GM21528 (cell line): Measurements from ENCODE around the gene CHRNB1.

Source experiments
- ATAC-seq: cut with Tn5 transposase; IDR thresholded peaks from one replicate; pipeline ENCODE4 v1.9.1; 2021; ENCODE audit warnings: mild to moderate bottlenecking, moderate library complexity; ENCODE audit not compliant: unreplicated experiment, low FRiP score

Gene CHRNB1

DNA sequence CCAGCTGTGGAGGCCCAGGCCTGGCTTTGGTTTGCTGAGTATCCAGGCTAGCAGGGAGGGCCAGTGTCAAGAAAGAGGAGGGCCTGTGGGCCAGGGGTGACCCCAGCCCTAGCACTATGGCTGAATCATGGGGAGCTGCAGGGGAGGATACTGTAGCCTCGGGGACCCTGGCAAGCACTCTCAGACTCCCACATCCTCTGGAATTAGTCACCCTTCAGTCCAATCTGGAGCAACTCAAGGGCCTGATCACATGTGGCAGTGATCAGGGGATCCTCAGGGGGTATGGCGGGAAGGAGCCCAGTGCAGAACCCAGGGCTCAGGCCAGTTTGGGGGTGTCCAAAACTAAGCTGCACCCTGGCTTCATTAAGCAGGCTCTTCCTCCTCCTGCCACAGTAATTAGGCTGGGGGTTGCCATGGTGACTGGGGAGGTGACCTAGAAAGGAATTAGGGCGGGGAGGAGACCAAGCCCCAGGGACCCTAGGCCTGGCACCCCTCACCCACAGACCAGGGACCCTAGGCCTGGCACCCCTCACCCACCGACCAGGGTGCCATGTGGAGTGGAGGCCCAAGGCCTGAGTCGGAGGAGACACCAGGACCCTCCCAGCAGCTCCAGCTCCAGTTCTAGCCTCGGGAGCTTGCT lies 31.4 kb upstream of the CHRNB1 start:
- no peak for ATAC-seq

DNA sequence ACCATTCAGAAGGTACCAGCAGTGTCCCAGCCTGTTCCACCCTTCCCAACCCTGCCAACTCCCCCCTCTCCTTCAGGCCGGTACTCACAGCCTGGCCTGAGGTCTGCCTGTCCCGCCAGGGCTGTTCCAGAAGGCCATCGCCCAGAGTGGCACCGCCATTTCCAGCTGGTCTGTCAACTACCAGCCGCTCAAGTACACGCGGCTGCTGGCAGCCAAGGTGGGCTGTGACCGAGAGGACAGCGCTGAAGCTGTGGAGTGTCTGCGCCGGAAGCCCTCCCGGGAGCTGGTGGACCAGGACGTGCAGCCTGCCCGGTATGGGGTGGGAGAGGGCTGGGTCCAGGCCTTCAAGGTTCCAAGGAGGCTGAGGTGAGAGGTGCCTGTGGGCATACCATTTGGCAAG lies 30.0 kb upstream of the CHRNB1 start:
- ATAC-seq, result no peak

DNA sequence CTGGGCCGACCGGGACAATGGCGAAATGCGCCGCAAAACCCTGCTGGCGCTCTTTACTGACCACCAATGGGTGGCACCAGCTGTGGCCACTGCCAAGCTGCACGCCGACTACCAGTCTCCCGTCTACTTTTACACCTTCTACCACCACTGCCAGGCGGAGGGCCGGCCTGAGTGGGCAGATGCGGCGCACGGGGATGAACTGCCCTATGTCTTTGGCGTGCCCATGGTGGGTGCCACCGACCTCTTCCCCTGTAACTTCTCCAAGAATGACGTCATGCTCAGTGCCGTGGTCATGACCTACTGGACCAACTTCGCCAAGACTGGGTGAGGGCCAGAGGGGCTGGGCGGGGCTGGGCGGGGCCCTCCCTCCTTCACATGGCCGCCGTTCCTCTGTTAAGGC lies 29.1 kb upstream of the CHRNB1 start:
- ATAC-seq, result no peak

DNA sequence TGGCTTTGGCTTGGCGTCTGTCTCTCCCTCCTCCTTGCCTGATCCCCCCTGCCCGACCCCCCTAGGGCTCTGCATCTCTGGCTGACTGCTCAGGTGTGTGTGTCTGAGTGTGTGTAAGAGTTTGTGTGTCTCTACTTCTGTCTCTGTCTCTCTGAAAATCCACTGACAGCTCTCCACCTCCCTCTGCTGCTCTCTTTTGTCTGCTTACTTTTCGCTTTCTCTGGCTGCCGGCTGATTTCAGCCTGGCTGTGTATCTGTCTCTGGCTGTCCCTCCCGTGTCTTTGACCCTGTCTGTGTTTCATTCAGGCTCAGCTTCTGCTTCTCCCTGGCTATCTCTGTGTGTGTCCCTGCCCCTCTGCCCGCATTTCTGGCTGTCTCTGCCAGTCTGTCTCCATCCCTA lies 28.5 kb upstream of the CHRNB1 start:
- no peak for ATAC-seq

DNA sequence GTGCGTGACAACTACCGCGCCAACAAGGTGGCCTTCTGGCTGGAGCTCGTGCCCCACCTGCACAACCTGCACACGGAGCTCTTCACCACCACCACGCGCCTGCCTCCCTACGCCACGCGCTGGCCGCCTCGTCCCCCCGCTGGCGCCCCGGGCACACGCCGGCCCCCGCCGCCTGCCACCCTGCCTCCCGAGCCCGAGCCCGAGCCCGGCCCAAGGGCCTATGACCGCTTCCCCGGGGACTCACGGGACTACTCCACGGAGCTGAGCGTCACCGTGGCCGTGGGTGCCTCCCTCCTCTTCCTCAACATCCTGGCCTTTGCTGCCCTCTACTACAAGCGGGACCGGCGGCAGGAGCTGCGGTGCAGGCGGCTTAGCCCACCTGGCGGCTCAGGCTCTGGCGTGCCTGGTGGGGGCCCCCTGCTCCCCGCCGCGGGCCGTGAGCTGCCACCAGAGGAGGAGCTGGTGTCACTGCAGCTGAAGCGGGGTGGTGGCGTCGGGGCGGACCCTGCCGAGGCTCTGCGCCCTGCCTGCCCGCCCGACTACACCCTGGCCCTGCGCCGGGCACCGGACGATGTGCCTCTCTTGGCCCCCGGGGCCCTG lies 27.7 kb upstream of the CHRNB1 start:
- ATAC-seq, result no peak

DNA sequence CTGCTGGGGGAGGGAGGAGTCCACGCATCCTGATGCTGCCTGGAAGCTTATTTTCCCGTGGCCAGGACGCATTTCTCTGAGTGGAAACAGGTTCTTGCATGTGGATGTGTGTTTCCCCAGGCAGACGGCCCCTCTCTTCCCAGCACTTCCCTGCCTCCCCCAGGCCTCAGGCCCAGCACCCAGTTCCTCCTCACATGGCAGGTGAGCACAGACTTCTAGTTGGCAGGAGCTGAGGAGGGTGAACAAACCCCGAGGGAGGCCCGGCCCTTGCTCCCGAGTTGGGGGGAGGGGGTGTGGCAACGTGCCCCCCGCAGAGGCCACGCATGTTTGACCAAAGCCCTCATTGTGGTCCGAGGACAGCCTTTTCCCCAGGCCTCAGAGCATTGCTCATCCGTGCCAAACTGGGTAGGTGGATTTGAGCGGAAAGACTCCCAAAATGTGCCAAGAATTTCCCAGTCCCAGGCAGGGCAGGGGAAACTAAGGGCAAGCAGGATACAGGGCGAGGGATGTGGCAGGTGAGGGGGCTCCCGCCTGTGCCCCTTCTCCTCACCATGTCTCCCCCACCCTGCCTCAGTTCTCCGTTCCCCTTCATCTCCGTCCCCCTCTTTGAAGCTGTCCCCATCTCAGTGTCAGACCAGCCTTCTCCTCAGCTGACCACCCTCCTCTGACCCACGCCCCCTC lies 26.2 kb upstream of the CHRNB1 start:
- ATAC-seq, result no peak

DNA sequence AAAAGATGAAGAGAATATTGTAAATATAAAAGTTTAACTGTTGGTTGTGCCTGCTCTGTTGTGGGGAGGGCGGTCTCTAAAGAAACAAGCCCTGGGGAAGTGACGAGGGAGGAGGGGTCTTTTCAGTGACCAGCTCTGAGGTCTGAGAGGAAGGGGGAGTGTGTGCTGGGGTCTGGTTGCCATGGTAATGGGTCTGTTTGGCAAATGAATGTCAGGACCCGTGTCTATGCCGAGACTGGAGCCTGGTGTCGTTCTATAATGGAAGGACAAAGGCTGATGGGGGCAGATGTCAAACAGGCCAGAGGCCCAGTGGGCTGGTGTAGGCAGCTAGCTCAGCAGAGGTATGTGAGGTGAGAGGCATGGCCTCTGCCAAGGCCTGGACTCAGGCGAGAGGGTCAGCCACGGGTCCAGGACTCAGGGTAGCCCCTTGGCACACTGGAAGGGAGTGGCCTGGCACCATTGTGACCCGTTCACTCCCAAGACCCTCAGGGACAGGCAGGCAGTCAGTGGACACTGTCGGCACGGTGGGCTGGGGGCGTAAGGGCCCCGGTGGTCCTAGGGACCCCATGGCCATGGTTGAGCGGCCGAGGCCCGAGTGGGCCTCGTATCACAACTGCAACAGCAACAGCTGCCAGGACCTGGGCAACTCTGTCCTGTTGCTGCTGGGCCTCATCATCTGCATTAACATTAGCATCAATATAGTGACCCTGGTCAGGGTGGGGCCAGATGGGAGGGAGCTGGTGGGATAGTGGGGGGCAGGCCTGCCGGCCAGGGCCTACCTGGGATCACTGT lies 24.8 kb upstream of the CHRNB1 start, which contains the start of gene SPEM1:
SPEM1 (plus strand) TSS at position 506 of the 792 bp plus-strand sequence; CDS start at position 567, 61 bp downstream.
- ATAC-seq, result no peak

DNA sequence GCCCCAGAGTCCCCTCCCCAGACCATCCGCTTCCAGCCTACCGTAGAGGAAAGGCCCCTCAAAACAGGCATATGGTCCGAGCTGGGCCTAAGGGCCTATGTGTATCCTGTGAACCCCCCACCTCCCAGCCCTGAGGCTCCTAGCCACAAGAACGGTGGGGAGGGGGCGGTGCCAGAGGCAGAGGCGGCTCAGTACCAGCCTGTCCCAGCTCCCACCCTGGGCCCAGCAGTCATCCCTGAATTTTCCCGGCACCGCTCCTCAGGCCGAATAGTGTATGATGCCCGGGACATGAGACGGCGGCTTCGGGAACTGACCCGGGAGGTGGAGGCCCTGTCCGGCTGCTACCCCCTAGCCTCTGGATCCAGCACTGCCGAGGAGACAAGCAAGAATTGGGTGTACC lies 23.7 kb upstream of the CHRNB1 start:
- no peak for ATAC-seq

DNA sequence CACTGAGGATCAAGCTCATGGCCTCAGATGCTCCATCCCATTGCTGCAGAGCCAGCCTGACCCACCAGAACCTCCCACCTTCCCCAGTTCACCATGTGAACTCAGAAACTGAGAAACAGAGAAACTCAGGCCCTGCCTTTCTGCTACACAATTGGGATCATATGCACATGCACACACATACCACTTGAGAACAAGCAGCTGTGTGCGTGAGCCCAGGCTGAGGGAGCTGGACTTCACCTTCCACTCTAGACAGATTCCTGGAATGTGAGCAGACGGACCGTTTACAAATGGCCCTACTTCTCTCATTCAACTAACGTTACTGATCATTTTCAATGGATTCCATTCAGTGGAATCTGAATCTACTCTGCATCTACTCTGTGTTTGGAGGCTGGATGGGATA lies 21.2 kb upstream of the CHRNB1 start:
- ATAC-seq, result no peak

DNA sequence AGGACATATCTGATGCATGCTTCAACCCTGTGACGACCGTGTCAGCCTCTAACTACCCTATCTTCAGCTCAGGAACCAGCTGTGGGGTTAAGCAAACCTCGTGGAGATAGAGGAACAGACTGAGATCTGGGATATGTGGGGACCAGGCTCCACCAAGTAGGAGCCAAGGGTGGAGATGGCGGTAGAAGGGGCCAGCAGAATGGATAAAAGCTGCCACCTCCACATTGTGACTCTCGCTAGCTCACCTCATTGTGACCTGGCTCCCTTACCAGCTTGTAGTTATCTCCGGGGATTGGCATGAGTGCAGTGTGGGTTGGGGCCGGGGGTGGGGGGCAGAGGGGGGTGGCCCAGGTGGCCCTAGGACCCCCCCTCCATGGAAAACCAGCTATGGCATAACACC lies 19.5 kb upstream of the CHRNB1 start, which contains the start of gene SPEM2:
SPEM2 (plus strand) TSS at position 301 of the 400 bp plus-strand sequence; CDS start at position 374, 73 bp downstream.
- ATAC-seq, result no peak

DNA sequence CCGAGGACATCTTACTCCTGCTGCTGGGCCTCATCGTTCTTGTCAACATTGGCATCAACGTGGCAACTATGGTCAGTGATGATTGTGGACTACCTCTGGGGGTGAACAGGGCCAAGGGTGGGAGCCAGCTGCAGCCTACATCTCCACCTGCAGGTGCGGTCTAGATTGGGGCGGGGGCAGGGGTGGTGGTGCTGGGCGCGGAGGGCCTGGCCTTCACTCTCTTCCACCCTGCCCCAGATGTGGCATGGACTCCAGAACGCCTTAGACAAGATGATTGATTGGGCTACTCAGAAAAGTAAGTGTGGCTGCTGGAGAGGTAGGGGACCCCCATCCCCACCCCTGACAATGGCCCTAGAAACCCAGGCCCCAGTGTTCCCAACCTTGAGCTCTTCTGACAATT lies 19.1 kb upstream of the CHRNB1 start:
- ATAC-seq, result no peak

DNA sequence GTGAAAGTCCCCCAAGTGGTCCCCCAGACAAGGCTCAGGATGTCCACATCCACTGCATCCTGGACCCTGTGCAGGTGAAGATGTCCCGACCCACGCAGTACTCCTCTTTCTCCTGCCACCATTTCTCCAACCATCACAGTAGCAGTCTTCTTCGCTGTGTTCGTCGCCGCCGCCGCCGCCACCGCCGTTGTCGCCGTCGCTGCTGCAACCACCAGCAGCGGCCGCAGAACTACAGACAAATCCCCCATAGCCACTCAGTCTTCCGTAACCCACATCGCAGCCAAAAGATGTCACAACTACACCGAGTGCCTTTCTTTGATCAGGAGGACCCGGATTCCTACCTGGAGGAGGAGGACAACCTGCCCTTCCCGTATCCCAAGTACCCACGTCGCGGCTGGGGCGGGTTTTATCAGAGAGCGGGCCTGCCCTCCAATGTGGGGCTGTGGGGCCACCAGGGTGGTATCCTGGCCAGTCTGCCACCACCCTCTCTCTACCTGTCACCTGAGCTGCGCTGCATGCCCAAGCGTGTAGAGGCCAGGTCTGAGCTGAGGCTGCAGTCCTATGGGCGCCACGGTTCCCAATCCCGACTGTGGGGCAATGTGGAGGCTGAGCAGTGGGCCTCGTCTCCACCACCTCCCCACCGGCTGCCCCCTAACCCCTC lies 18.5 kb upstream of the CHRNB1 start:
- ATAC-seq, result no peak

DNA sequence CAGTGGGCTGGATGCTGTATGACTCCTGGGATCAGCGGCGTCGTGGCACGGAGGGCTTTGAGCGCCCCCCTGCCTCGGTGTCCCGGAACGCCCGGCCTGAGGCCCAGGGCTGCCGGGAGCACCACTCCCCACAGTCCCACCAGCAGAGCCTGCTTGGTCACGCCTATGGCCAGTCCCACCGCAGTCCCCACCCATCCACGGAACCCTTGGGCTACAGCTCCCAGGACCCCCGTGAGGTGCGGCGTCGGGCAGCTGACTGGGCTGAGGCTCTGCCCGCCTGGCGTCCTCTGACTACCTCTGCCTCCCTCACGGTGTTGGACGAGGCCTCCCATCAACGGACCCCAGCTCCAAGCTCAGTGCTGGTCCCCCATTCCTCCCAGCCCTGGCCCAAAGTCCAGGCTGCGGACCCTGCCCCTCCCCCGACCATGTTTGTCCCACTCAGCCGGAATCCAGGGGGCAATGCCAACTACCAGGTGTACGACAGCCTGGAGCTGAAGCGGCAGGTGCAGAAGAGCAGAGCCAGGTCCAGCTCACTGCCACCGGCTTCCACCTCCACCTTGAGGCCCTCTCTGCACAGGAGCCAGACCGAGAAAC lies 17.9 kb upstream of the CHRNB1 start:
- ATAC-seq, result no peak

DNA sequence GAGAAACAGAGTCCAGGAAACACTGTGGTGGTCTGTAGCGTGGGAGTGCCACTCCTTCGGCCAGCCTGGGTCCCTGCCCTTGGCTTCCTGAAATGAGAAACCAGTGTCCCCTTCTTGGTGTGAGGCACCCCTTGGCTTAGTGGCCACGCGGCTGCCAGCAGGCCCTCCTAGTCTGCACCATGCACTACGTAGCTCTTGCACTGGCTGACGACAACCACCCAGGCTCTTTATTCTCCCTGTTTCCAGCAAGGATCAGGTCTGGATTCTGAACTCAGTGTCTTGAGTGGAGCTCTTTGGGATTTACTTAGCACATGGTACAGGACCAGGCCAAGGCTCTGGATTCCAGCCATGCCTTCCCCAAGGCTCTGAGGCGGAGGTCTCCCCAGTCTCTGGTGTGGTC lies 17.3 kb upstream of the CHRNB1 start:
- ATAC-seq, result no peak

DNA sequence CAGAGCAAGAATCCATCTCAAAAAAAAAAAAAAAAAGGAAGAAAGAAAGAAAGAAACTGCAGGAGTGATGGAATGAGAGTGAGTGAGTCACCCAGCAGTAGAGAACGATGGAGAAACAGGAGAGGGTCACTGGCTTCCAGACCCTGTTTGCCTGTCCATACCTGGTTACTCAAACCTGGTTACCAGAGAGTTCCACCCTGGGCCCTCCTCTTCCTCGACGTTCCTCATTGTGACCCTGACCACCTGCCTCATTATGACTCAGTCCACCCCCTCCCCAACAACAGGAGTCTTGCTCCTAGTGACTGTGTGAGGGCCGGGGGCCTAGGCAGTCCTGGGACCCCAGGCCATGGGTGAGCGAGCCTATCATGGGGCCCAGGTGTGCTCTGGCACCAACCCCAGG lies 16.3 kb upstream of the CHRNB1 start, which contains the start of gene SPEM3:
SPEM3 (plus strand) TSS at position 301 of the 400 bp plus-strand sequence; CDS start at position 347, 46 bp downstream.
- ATAC-seq, result no peak

DNA sequence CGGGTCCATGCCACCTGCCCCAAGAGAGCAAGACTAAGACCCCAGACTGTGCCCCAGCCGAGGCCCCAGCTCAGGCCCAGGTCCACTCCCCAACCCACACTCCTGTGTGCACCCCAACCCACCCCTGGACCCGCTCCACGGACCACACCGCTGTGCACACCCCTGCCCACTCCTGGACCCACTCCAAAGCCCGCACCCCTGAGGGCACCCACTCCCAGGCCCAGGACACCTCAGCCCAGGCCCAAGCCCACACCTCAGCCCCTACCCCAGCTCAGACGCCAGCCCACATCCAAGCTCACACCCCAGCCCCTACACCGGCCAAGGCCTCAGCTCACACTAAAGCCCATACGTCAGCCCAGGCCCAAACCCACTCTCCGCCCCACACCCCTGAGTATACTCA lies 15.1 kb upstream of the CHRNB1 start:
- no peak for ATAC-seq

DNA sequence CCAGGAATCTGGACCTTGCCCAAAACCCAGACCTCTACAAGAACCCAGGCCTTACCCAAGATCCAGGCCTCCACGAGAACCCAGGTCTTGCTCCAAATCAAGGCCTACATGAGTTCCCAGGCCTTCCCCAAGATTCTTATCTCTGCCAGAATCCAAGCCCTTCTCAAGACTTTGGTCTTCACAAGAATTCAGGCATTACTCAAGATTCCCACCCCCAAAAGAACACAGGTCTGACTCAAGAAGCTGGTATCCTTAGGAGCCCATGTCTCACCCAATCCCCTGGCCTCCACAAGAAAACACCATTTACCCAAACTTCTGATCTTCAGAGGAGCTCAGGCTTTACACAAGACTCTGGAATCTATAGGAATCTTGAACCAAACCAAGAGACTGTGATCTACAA lies 13.6 kb upstream of the CHRNB1 start:
- ATAC-seq, result no peak

DNA sequence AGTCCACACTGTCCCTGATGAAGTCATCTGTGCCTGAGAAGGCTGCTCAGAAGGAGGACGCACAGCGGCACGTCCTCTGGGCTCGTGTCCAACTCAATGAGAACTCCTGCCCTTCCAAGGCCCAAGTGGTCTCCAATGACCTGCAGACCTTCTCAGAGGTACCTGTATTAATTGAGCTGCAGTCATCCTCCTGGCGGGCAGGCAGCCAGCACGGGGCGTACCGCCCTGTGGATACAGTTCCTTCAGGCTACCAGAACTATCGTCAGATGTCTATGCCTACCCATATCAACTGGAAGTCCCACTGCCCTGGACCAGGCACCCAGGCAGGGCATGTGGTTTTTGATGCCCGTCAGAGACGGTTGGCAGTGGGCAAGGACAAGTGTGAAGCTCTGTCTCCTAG lies 12.6 kb upstream of the CHRNB1 start:
- ATAC-seq, result no peak

DNA sequence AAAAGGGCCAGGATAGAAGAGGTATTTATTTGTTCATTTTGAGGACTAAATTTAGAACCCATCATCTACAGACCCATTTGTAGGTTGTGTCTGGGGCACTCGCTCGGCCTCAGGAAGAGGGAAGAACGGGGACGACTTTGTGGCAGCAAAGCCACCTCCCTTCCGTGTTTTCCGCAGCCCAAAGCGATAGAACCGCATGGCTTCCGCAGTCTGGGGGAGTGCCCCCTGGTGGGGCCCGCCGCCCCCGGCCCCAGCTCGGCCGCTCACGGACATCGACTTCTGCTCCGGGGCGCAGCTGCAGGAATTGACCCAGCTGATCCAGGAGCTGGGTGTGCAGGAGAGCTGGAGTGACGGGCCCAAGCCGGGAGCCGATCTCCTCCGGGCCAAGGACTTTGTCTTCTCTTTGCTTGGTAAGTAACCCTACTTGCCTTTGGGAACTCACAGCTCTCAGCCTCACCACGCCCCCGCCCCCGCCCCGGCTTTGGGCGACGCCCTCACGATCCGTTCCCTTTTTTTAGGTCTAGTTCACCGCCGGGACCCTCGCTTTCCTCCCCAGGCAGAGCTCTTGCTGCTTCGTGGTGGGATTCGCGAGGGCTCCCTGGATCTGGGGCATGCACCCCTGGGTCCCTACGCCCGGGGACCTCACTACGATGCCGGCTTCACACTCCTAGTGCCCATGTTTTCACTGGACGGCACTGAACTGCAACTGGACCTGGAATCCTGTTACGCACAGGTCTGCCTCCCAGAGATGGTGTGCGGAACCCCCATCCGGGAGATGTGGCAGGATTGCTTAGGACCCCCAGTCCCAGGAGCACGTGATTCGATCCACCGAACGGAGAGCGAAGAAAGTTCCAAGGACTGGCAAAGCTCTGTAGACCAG lies 8.9 kb upstream of the CHRNB1 start:
- peak; percentile 13 for ATAC-seq
